Measurements from ENCODE around the gene CNTNAP5. TPM values are rescaled to one million over a fixed set of nuclear protein-coding genes. Genes with fewer than 3 reads are reported as not detected.

The CNTNAP5 gene
- total and polyA plus RNA-seq, 2 donors (not counting 1 experiment from before 2014, with no cell fraction given), result not detected

- Mint-ChIP-seq H3K27me3 (no peaks in the 10 kb centered on the region), H3K27ac (no peak overlapping the region), H3K4me3 (no peak overlapping the region), H3K9me3 (ENCODE audit: insufficient read depth) (peaks cover 16% of the 10 kb centered on the region), H3K4me1 (no peaks in the 10 kb centered on the region)
- ChIA-PET POLR2A (no interaction called here), CTCF (no interaction called here)
- Histone ChIP-seq H3K27ac (ENCODE audit: low read length in 2 of 2) (no peak overlapping the region), H4K20me1 (ENCODE audit: control insufficient read depth, insufficient read depth, low read length, poor library complexity, severe bottlenecking) (no peaks in the 10 kb centered on the region), H3K79me2 (ENCODE audit: control insufficient read depth, insufficient read depth, low read length) (no peaks in the 10 kb centered on the region), H3K4me2 (replicated peaks; ENCODE audit: low read depth, low read length, poor library complexity, severe bottlenecking) (no peak overlapping the region), H3K9me3 (ENCODE audit: control extremely low read depth in 1 of 3, control insufficient read depth in 2 of 3, insufficient read depth in 1 of 3, low read length in 2 of 3) (no peaks in the 10 kb centered on the region), H3K36me3 (replicated peaks in 1 of 2; ENCODE audit: control extremely low read depth in 1 of 2, control insufficient read depth in 1 of 2, extremely low read depth in 1 of 2, insufficient read depth in 2 of 2, low read length in 1 of 2) (no peaks in the 10 kb centered on the region), H3K9ac (ENCODE audit: low read length) (no peak overlapping the region), H3K27me3 (replicated peaks in 1 of 4; ENCODE audit: control extremely low read depth in 1 of 4, control insufficient read depth in 3 of 4, insufficient read depth in 4 of 4, low read length in 3 of 4) (no peaks in the 10 kb centered on the region), H2AFZ (ENCODE audit: insufficient read depth, low read depth, low read length, poor library complexity, severe bottlenecking) (no peak overlapping the region), H3K4me1 (ENCODE audit: control insufficient read depth in 2 of 2, insufficient read depth in 2 of 2, low read length in 2 of 2) (no peaks in the 10 kb centered on the region), H3K4me3 (ENCODE audit: control extremely low read depth in 1 of 5, extremely low read depth in 1 of 5, insufficient read depth in 1 of 5, low read depth in 2 of 5, low read length in 4 of 5) (no peak overlapping the region)
- ATAC-seq (ENCODE audit: low read depth) (no peak), DNase-seq (no peak)
- no peak for TF ChIP-seq CTCF (IDR thresholded peaks at IDR 0.05)
- no peak for TF ChIP-seq EZH2 (IDR thresholded peaks at IDR 0.05; ENCODE audit: borderline replicate concordance, insufficient read depth, low read depth, low read length, poor library complexity, severe bottlenecking)
- intact Hi-C loops (cut with micrococcal nuclease), result no loop called here
Observed at GRCh38 chr2:124886216-124886615, 861.1 kb downstream of the CNTNAP5 start.

- WGBS (ENCODE audit: insufficient coverage), result no CpG with 5 or more reads among the region's 3 CpGs
- Mint-ChIP-seq H3K27ac (no peak overlapping the region), H3K4me1 (no peaks in the 10 kb centered on the region), H3K9me3 (ENCODE audit: insufficient read depth) (peaks cover 16% of the 10 kb centered on the region), H3K4me3 (no peak overlapping the region), H3K27me3 (no peaks in the 10 kb centered on the region)
- no peak for DNase-seq
- Histone ChIP-seq H3K9me3 (ENCODE audit: control extremely low read depth in 1 of 3, control insufficient read depth in 2 of 3, insufficient read depth in 1 of 3, low read length in 2 of 3) (no peaks in the 10 kb centered on the region), H4K20me1 (ENCODE audit: control insufficient read depth, insufficient read depth, low read length, poor library complexity, severe bottlenecking) (no peaks in the 10 kb centered on the region), H3K27ac (ENCODE audit: low read length in 2 of 2) (no peak overlapping the region), H3K27me3 (replicated peaks in 1 of 4; ENCODE audit: control extremely low read depth in 1 of 4, control insufficient read depth in 3 of 4, insufficient read depth in 4 of 4, low read length in 3 of 4) (no peaks in the 10 kb centered on the region), H3K4me1 (ENCODE audit: control insufficient read depth in 2 of 2, insufficient read depth in 2 of 2, low read length in 2 of 2) (no peaks in the 10 kb centered on the region), H3K4me2 (replicated peaks; ENCODE audit: low read depth, low read length, poor library complexity, severe bottlenecking) (no peak overlapping the region), H2AFZ (ENCODE audit: insufficient read depth, low read depth, low read length, poor library complexity, severe bottlenecking) (no peak overlapping the region), H3K4me3 (ENCODE audit: control extremely low read depth in 1 of 5, extremely low read depth in 1 of 5, insufficient read depth in 1 of 5, low read depth in 2 of 5, low read length in 4 of 5) (no peak overlapping the region), H3K79me2 (ENCODE audit: control insufficient read depth, insufficient read depth, low read length) (no peaks in the 10 kb centered on the region), H3K36me3 (replicated peaks in 1 of 2; ENCODE audit: control extremely low read depth in 1 of 2, control insufficient read depth in 1 of 2, extremely low read depth in 1 of 2, insufficient read depth in 2 of 2, low read length in 1 of 2) (no peaks in the 10 kb centered on the region), H3K9ac (ENCODE audit: low read length) (no peak overlapping the region)
- ChIA-PET CTCF (no interaction called here), POLR2A (no interaction called here)
- no peak for ATAC-seq (ENCODE audit: low read depth)
- intact Hi-C loops (cut with micrococcal nuclease), result no loop called here
- TF ChIP-seq CTCF (IDR thresholded peaks at IDR 0.05), result no peak
- no peak for TF ChIP-seq EZH2 (IDR thresholded peaks at IDR 0.05; ENCODE audit: borderline replicate concordance, insufficient read depth, low read depth, low read length, poor library complexity, severe bottlenecking)
Observed at GRCh38 chr2:124887466-124887865, 862.4 kb downstream of the CNTNAP5 start.
